Activated naive CD4-positive, alpha-beta T cell treated with anti-CD3 and anti-CD28 coated beads for 36 hours (primary cell): ENCODE results near the gene SRGAP3. TPM values are rescaled to one million over a fixed set of nuclear protein-coding genes. Genes with fewer than 3 reads are reported as not detected.

Experiments
- CTCF ChIA-PET: fragments of 350-600 bp; sonication (Branson Sonifier 250); formaldehyde crosslinking; loops from one replicate; lab custom pipeline; 2021; ENCODE audit warnings: antibody characterized with exemption; lab: Charles Lee
- DNase-seq: peaks from one replicate; pipeline ENCODE4 v3.0.0-alpha.2; 2020
- H3K27ac Mint-ChIP-seq: one replicate; pipeline ENCODE4 v1.8.0; 2021; ENCODE audit warnings: mild to moderate bottlenecking, mixed read lengths
- H3K27me3 Mint-ChIP-seq: one replicate; pipeline ENCODE4 v1.8.0; 2021; ENCODE audit warnings: low read depth, mixed read lengths
- H3K36me3 Mint-ChIP-seq: one replicate; pipeline ENCODE4 v1.8.0; 2021; ENCODE audit warnings: low read depth, mixed read lengths
- H3K4me1 Mint-ChIP-seq: one replicate; pipeline ENCODE4 v1.8.0; 2021; ENCODE audit warnings: low read depth, mixed read lengths
- H3K4me3 Mint-ChIP-seq: one replicate; pipeline ENCODE4 v1.8.0; 2021; ENCODE audit warnings: mild to moderate bottlenecking, moderate library complexity, mixed read lengths
- H3K9me3 Mint-ChIP-seq: one replicate; pipeline ENCODE4 v1.8.0; 2021; ENCODE audit warnings: mixed read lengths
- intact Hi-C: fragments of 100-400 bp; cut with micrococcal nuclease; formaldehyde crosslinking; loops from one replicate; pipeline ENCODE4 v1.15.1; 2023
- total RNA-seq, 2 experiments: library from RNA; stranded (reverse); gene quantifications; one replicate each; pipeline ENCODE4 v1.2.3, GENCODE V29; 2021

The SRGAP3 gene
- total RNA-seq, 2 experiments from 2014 or later: 2.4 to 2.5 TPM

DNA sequence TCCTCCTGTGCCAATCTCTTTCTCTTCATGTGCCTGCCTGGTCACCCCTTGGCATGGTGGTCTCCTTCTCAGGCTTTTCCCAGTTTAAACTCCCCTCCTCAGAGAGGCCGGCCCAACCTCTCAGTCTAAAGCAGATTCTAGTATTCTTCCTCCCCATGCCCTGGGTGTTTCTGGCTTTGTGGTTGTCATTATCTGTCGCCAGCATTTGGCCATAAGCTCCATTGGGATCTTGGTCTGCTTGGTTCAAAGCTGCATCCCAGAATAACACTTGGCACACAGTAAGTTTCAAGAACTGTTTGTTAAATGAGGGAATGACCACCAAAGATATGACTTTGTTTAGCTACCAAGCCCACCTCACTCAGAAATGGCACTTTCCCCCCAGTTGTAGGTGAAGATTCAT, 275.0 kb downstream of the SRGAP3 start:
- no peaks in the 10 kb centered on the region for H3K36me3 Mint-ChIP-seq
- H3K27ac Mint-ChIP-seq: no peak overlapping the region
- H3K4me3 Mint-ChIP-seq: no peak overlapping the region
- H3K4me1 Mint-ChIP-seq: peaks cover 2% of the 10 kb centered on the region
- CTCF ChIA-PET: interaction anchor here (1.0 to 4.9 kb wide), 3 partner anchors 14 to 328 kb away, joined by 3 to 56 read pairs (median 4); no protein-coding TSS in a partner anchor
- peaks cover 1% of the 10 kb centered on the region for H3K9me3 Mint-ChIP-seq
- intact Hi-C loops: no loop called here
- H3K27me3 Mint-ChIP-seq: peaks cover 4% of the 10 kb centered on the region
- no peak for DNase-seq

DNA sequence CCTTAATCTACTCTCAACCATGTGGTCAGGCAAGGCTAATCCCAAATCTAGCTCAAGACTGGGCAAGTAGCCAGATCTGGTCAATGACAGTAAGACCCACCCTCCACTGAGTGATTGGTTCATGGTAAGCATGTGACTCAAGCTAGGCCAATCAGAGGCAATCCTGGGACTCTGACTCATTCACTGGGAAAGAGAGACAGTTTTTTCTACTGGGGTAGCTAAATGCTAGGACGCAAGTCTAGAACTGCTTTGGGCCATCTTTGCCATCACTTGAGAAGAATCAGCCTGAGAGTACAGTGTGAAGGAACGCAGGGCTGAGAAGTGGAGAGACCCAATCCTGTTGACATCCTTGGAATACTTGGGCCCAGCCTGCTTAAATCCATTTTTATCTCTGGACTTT, 276.8 kb downstream of the SRGAP3 start:
- H3K4me3 Mint-ChIP-seq: no peak overlapping the region
- no peaks in the 10 kb centered on the region for H3K27me3 Mint-ChIP-seq
- intact Hi-C loops: no loop called here
- no peak for DNase-seq
- CTCF ChIA-PET: interaction anchor here (0.6 to 4.9 kb wide), 7 partner anchors 15 to 330 kb away, joined by 3 to 56 read pairs (median 4); partner anchors contain the start of genes OXTR and SRGAP3
- no peaks in the 10 kb centered on the region for H3K9me3 Mint-ChIP-seq
- no peak overlapping the region for H3K27ac Mint-ChIP-seq
- H3K4me1 Mint-ChIP-seq: peaks cover 2% of the 10 kb centered on the region
- H3K36me3 Mint-ChIP-seq: no peaks in the 10 kb centered on the region

DNA sequence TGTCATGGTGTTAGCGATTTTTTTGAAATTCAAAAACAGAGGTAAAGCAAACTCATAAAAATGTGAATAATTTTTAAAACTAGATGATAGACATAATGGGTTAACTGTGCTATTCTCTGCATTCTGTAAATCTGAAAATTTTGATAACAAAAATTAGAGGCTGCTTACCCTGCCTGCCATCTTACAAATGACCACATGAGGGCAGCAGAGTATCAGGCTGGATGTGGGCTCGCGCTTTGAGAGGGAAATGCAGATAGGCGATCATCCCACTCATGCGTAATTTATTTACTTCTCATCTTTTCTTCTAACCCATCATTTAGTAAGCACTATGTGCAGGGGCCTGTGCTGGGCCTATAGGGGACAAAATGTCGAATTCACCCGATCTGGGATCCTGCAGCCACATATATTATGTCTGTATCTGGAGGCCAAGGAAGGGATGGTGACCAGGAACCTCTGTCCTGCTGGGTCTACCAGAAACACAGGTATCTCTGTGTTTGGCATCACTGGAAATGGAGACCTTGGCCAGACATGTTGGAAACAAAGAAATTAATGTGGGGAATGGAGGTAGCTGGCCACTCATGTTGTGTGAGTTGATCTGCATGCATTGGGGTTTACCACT, 278.4 kb downstream of the SRGAP3 start:
- H3K27me3 Mint-ChIP-seq: no peaks in the 10 kb centered on the region
- no peaks in the 10 kb centered on the region for H3K36me3 Mint-ChIP-seq
- H3K4me3 Mint-ChIP-seq: no peak overlapping the region
- CTCF ChIA-PET: interaction anchor here (0.6 to 4.9 kb wide), 11 partner anchors 9 to 332 kb away, joined by 3 to 56 read pairs (median 3); partner anchors contain the start of genes OXTR and SRGAP3
- no peaks in the 10 kb centered on the region for H3K9me3 Mint-ChIP-seq
- peak; percentile 85 for DNase-seq
- no peak overlapping the region for H3K27ac Mint-ChIP-seq
- intact Hi-C loops: loop anchor here (1.0 kb wide), 3 partner anchors 96 to 331 kb away; partner anchors contain the start of gene SRGAP3
- peaks cover 2% of the 10 kb centered on the region for H3K4me1 Mint-ChIP-seq

DNA sequence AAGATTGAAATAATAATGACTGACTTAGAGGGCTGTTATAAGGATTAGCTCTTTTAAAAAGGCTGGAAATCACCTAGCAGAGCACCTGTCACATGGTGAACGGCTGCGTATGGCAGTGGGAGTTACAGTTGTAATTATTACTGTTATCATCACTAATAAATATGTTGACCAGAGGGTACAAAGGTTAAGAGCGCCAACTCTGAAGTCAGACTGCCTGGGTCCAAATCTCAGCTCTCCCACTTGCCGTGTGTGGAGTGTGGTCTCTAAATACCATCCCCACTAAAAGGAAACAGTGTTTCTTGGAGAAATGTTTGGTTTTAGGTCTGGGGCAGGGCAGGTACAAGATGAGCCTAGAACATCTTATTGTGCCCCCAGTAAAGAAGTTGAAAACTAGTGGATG, 280.2 kb downstream of the SRGAP3 start:
- Mint-ChIP-seq H3K27ac (no peak overlapping the region), H3K27me3 (no peaks in the 10 kb centered on the region)

DNA sequence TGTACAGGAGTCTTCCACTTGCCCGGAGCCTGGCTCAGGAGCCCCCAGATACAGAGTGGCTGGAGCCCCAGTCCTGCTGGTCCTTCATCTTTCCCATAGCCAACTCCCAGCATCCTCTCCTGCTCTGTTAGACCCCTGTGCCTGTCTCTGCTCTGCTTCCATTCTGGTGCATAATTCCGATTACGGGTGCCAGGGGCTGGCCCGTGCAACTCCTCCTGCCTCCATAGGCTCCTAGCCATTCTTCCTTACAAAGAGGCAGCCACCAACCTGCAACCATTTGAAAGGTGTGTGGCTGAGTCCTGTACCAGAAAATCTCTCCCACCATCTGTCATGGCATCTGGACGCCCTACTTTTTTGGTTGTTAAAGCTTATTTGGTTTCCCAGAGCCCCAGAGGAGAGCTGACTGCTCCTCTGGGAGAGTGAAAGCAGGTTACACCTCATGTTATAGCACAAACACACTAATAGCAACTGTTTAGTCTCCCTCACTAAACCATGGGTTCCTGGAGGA, 281.0 kb downstream of the SRGAP3 start:
- Mint-ChIP-seq H3K9me3 (no peaks in the 10 kb centered on the region), H3K4me1 (peaks cover 7% of the 10 kb centered on the region), H3K36me3 (no peaks in the 10 kb centered on the region), H3K27ac (no peak overlapping the region), H3K27me3 (no peaks in the 10 kb centered on the region), H3K4me3 (no peak overlapping the region)
- CTCF ChIA-PET: interaction anchor here (1.6 to 2.8 kb wide), 4 partner anchors 19 to 336 kb away, joined by 6 to 17 read pairs (median 8); no protein-coding TSS in a partner anchor
- intact Hi-C loops: no loop called here
- DNase-seq: no peak

More for the DNA sequence above, 280.2 kb downstream of the SRGAP3 start:
- no peaks in the 10 kb centered on the region for H3K36me3 Mint-ChIP-seq
- DNase-seq: no peak
- no peak overlapping the region for H3K4me3 Mint-ChIP-seq
- peaks cover 3% of the 10 kb centered on the region for H3K4me1 Mint-ChIP-seq
- CTCF ChIA-PET: interaction anchor here (1.1 to 2.8 kb wide), 6 partner anchors 18 to 335 kb away, joined by 3 to 17 read pairs (median 6); no protein-coding TSS in a partner anchor
- no peaks in the 10 kb centered on the region for H3K9me3 Mint-ChIP-seq
- intact Hi-C loops: no loop called here

DNA sequence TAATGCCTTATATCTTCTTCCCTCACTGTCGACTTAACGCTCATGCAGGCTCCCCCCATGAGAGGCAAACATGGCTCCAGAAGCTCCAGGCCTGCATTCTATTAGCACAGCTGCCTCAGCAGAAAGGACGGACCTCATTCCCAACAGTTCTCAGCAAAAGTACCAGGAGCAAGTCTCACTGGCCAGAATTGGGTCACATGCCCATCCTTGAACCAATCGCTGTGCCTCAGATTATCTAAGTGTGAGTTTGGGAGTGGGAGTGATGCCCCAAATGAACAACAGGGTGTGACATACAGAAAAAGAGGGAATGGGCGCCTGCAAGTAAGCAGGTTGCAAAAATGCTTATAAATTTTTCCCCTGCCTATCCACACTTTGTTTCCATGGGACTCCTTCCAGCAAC, 281.9 kb downstream of the SRGAP3 start:
- Mint-ChIP-seq H3K36me3 (peaks cover 5% of the 10 kb centered on the region), H3K27me3 (no peaks in the 10 kb centered on the region), H3K9me3 (no peaks in the 10 kb centered on the region), H3K4me1 (peaks cover 8% of the 10 kb centered on the region), H3K27ac (no peak overlapping the region), H3K4me3 (no peak overlapping the region)
- no peak for DNase-seq
- CTCF ChIA-PET: interaction anchor here (1.2 kb wide), 1 partner anchor 334 kb away, joined by 5 read pairs; no protein-coding TSS in a partner anchor
- intact Hi-C loops: no loop called here

DNA sequence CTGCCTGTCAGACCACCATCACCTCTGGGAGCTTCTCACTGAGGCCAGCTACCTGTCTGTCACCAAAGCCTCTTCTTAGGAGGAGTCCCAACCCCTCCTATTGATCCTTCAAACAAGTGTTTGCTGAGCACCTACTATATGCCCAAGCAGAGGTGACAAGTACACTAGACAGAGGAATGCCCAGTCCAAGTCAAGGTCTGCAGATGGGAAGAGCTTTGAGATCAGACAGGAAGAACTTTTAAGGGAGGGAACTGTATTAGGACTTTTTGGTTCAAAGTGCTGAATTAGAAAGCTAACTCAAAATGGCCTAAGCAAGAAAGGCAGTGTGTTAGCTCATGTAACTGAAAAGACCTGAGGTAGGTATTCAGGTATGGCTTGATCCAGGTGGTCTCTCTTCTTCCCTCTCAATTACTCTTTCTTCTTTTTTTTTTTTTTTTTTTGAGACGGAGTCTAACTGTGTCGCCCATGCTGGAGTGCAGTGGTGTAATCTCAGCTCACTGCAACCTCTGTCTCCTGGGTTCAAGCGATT, 282.6 kb downstream of the SRGAP3 start:
- intact Hi-C loops: no loop called here
- CTCF ChIA-PET: interaction anchor here (0.6 to 2.2 kb wide), 4 partner anchors 19 to 386 kb away, joined by 3 to 8 read pairs (median 4); no protein-coding TSS in a partner anchor
- Mint-ChIP-seq H3K4me1 (peaks cover 13% of the 10 kb centered on the region), H3K4me3 (no peak overlapping the region), H3K27ac (no peak overlapping the region), H3K9me3 (no peaks in the 10 kb centered on the region), H3K27me3 (no peaks in the 10 kb centered on the region), H3K36me3 (peaks cover 5% of the 10 kb centered on the region)
- DNase-seq: no peak

DNA sequence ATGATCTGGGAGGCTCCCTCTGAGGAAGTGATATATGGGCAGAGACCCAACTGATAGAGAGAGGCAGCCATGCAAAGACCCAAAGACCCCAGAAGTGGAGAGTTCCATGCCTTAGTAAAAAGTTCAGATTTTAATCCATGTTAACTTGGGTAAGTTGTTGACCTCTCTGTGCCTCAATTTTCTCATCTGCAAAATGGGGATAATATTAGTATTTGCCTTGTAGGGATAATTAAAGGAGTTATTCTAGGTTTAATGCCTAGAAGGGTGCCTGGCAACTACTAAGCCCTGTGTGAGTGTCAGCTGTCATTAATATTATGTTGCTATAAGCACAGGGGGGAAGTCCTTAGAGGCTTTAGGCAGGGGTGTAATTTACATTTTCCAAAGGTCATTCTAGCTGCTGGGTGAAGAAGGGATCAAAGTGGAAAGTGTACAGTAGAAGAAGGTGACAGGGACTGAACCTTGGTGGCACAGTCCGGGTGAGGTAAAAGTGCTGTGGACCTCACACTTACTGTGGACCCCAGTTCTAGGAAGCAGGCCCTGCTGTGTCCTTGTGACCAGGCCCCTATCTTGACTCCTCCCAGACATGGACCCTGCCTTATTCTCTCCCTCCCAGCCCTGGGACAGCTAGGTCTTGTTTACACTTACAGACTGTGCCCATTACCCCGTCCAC, 283.2 kb downstream of the SRGAP3 start:
- no peaks in the 10 kb centered on the region for H3K9me3 Mint-ChIP-seq
- peaks cover 16% of the 10 kb centered on the region for H3K4me1 Mint-ChIP-seq
- peaks cover 7% of the 10 kb centered on the region for H3K36me3 Mint-ChIP-seq
- H3K27ac Mint-ChIP-seq: no peak overlapping the region
- CTCF ChIA-PET: interaction anchor here (0.6 to 2.2 kb wide), 5 partner anchors 19 to 387 kb away, joined by 3 to 9 read pairs (median 3); no protein-coding TSS in a partner anchor
- DNase-seq: no peak
- intact Hi-C loops: no loop called here
- no peaks in the 10 kb centered on the region for H3K27me3 Mint-ChIP-seq
- H3K4me3 Mint-ChIP-seq: no peak overlapping the region

DNA sequence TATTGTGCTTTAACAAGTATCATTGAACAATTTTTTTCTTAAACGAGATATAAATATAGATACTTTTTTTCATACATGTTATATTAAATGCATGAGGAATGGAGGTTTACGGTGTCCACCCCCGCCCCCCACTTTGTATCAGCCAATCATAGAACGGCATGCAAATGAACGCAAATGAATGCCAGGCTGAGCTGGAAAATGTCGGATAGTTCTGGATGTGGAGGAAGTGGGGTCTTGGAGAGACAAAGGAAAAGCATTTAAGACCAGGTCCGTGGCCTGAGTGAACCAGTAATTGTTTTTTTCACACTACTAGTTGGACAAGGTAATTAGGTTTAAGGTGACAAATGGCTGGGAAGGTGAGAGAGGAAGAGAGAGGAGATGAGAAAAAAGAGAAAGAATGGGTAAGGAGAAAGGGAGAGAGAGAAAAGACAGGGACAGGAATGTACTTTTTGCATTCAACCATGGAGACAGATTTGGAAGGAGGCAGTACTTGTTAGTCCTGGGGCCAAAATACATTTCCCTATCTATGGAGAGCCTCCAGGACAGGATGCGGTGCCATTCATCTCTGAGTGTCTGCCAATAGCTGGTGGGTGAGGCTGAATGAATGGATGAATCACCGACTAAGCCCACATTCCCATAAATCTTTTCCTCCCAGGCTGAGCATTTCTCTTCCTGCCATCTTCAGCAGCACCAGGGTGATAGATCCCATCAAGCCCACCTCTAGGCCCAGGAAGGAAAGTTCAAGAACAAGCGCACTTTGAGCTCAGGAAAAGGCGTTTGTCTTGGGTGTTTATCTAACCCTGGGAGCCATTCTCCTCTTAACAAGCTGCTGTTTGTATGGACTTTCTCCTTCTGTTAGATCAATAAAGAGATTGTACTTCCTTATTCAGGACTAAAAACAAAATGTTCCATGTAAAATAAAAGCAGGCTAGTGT, 284.7 kb downstream of the SRGAP3 start:
- Mint-ChIP-seq H3K27me3 (no peaks in the 10 kb centered on the region), H3K9me3 (no peaks in the 10 kb centered on the region), H3K4me1 (peaks cover 26% of the 10 kb centered on the region), H3K4me3 (peak overlapping the region; percentile 97), H3K36me3 (peaks cover 12% of the 10 kb centered on the region), H3K27ac (no peak overlapping the region)
- no peak for DNase-seq
- intact Hi-C loops: loop anchor here (5.0 kb wide), 2 partner anchors 218 to 683 kb away; partner anchors contain the start of gene MTMR14
- CTCF ChIA-PET: interaction anchor here (1.3 to 1.8 kb wide), 4 partner anchors 21 to 339 kb away, joined by 3 to 9 read pairs (median 3); no protein-coding TSS in a partner anchor

DNA sequence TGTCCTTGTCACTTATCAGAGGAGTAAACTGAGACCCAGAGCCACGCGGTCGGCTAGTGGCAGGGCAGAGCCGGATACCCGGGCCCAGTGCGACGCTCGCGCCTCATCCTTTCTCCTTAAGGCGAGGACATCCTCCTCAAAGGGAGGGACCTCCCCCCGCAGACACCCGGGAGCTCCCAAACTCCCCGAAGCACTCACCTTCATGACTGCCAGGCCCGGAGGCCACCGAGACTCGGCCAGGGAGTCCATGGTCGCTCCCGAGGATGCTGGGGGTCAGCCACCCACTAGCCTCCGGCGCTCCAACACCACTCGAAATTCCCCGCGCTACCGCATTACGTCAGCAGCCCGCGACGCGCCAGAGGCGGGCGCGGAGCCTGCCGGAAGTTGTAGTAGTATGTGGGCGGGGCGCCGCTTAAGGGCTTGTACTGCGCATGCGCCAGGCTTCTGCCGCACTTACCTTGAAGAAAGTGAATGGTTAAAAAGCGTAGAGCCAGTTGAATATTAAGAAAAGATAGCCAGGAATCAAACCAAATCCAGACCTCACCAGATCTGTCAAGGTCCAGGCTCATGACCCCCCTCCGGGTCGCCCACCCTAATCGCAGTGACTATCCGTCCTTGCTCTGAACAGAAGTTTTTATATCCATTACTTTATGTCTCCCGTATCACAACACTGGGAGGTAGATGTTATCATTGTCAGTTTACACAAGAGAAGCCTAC, 286.2 kb downstream of the SRGAP3 start, which contains the start of gene RAD18:
RAD18 (minus strand) TSS at position 336 of the 717 bp plus-strand sequence; CDS start at position 249, 87 bp downstream.
- peak within 1 kb of the TSS; percentile 94 for H3K27ac Mint-ChIP-seq
- no peaks in the 10 kb centered on the region for H3K9me3 Mint-ChIP-seq
- H3K27me3 Mint-ChIP-seq: no peaks in the 10 kb centered on the region
- CTCF ChIA-PET: interaction anchor here (1.3 kb wide), 2 partner anchors 24 to 338 kb away, joined by 3 to 6 read pairs; no protein-coding TSS in a partner anchor
- H3K36me3 Mint-ChIP-seq: peaks cover 20% of the 10 kb centered on the region
- H3K4me1 Mint-ChIP-seq: peaks cover 35% of the 10 kb centered on the region
- peak; percentile 95 for DNase-seq
- H3K4me3 Mint-ChIP-seq: peak within 1 kb of the TSS; percentile 97
- intact Hi-C loops: loop anchor here (1.0 to 5.0 kb wide), 5 partner anchors 194 to 768 kb away; partner anchors contain the start of genes BRPF1, MTMR14, OXTR and SETD5
